Superior temporal gyrus (tissue), 1 donor: ENCODE measurements around the gene CDHR5.
"Not testable (repeated sequence)": the region's sequence is repeated elsewhere in the genome, so short reads cannot be mapped to it uniquely, and the experiment has no call there.

Experiments used
- DNase-seq: peaks from one replicate; pipeline ENCODE4 v3.0.0-alpha.2; 2016; ENCODE audit errors: extremely low spot score

The CDHR5 gene, protein sequence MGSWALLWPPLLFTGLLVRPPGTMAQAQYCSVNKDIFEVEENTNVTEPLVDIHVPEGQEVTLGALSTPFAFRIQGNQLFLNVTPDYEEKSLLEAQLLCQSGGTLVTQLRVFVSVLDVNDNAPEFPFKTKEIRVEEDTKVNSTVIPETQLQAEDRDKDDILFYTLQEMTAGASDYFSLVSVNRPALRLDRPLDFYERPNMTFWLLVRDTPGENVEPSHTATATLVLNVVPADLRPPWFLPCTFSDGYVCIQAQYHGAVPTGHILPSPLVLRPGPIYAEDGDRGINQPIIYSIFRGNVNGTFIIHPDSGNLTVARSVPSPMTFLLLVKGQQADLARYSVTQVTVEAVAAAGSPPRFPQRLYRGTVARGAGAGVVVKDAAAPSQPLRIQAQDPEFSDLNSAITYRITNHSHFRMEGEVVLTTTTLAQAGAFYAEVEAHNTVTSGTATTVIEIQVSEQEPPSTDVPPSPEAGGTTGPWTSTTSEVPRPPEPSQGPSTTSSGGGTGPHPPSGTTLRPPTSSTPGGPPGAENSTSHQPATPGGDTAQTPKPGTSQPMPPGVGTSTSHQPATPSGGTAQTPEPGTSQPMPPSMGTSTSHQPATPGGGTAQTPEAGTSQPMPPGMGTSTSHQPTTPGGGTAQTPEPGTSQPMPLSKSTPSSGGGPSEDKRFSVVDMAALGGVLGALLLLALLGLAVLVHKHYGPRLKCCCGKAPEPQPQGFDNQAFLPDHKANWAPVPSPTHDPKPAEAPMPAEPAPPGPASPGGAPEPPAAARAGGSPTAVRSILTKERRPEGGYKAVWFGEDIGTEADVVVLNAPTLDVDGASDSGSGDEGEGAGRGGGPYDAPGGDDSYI

DNA sequence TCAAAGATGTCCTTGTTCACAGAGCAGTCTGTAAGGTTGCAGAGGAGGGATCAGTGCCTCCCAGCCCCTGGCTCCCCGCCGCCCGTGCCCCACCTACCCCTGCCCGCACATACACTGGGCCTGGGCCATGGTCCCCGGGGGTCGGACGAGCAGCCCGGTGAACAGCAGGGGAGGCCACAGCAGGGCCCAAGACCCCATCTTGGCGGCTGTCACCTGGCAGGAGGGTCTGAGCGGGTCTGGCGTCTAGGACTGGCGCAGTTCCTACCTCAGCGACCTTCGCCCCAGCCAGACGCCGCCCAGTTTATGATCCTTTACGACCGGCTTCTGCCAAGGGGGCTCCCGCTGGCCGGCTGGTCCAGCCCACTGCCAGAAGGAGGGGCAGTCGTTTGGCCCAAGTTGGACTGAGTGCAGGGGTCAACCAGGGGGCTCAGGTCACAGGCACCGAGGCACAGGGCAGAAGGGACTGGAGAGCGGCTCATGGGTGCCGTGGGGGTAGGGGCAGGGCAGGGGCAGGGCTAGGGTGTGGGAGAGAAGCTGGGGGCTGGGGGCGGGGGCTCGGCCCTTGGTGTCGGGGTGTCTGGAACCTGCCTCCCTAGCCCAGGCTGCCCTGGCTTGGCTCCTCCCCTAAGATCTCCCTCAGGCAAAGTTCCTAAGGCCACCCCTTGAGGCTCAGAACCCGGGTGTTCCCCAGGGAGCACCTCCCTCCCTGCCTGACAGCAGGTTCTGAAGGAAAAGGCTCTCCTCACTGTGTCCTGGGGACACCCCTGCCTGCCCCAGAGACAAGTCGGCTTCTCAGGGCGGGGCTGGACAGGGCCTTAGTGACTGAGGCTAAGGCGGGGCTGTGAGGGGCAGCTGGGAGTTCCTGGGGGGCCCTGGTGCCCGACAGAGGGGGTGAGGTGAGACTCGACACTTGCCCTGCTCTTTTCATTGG, at the start of gene CDHR5:
Gene CDHR5 (minus strand): TSS at position 251 of the 931 bp plus-strand sequence. CDS start 53 bp downstream, at position 198.
- no peak for DNase-seq

DNA sequence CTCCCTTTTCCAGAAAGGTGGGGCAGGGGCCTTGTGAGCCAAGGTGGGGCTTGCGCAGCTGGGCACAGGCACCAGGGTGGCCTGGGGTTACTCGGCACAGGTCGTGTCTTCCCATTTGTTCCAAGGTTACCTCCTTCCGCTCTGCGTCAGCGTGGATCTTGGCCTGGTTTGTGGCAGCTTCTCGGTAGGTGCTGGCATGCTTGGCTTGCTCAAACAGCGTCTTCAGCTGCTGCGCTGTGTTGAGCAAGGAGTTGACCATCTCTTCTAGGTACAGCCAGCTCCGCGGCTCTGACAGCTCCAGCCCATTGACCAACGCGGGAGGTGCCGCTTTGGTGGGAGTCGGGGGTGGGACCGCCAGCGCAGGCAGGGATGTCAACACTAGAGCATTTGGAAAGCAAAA, 49.7 kb upstream of the CDHR5 start:
- DNase-seq = no peak

DNA sequence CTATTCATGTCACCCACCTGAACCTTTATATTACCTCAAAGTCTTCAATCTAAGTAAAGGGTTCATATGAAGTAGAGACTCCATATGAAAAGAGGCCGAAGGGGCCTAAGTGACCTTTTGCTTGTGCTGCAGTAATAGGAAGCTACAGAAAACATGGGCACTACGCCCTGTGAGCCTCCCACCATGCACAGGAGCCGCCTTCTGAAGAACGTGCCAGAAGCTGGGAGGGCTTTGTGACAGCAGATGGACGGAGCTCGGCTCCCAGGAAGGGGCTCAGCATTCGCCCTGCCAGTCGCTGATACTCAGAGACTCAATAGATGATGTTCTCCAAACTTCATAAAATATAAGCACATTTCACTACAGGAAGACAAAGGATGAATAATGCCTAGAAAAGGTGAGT, 49.1 kb upstream of the CDHR5 start:
- DNase-seq = no peak

DNA sequence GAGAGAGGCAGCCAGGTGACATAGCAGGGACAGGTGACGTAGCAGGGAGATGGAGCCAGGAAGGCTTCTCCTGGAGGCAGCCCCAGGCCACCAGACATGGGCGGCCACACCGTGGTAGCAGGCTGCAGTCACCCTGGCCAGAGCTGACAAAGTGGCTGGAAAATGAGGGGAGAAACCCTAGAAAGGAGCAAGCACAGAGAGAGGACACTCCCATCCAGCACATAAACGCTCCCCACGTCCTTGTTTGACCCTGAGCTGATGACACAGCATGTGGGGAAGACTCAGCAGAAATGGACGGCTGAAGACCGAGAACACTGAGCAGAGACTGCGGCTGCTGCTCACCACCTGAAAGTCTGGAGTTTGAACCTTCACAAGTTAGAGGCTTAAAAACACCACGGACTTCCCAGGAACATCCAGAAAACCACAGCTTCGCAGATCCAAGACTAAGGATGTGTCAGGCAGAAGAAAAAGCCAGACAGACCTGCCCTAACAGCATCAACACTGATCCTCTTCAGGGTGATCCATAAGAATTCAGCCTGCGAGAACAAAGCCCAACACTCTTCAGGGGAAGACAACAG, 41.0 kb upstream of the CDHR5 start:
- DNase-seq = no peak

DNA sequence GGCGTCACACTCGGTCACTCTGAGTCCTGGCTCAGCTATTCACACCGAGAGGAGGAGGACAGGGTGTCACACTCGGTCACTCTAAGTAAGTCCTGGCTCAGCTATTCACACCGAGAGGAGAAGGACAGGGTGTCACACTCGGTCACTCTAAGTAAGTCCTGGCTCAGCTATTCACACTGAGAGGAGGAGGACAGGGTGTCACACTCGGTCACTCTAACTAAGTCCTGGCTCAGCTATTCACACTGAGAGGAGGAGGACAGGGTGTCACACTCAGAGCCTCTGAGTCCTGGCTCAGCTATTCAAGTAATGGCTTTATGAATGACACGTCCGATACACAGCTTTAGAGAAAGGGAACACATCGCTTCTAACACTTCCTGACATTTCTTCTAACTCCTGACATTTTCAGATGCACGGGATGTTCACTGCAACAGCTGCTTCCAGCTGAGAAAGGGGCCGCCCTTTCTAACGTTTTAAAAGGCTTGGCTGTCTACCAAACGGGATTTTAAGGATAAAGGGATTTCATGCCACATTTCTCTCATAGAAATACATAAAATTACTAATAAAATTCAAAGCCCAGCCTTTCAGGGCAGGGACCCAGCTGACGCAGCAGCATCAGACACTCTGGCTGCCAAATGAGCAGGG, 40.4 kb upstream of the CDHR5 start:
- DNase-seq = no peak

DNA sequence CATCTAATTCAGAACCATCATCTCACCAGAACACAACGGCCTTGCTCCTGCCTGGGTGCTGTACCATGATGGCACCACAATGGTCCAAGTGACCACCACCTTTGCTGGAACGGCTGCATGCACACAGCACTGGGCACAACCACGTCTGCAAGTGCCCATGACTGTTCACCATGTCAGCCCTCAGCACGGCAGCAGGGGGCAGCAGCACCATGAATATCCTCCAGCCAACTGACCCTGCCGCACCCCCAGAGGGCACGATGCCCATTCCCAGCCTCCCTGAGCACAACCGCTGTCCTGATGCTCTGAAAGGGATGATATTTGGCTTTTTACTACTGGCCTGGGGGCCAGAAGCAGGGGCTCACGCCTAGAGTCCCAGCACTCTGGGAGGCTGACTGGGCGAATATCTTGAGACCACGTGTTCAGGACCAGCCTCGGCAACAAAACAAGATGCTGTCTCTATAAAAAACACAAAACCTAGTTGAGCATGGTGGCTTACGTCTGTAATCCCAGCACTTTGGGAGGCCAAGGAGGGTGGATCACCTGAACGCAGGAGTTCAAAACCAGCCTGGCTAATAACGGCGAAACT, 38.0 kb upstream of the CDHR5 start:
- peak; percentile 74 for DNase-seq

DNA sequence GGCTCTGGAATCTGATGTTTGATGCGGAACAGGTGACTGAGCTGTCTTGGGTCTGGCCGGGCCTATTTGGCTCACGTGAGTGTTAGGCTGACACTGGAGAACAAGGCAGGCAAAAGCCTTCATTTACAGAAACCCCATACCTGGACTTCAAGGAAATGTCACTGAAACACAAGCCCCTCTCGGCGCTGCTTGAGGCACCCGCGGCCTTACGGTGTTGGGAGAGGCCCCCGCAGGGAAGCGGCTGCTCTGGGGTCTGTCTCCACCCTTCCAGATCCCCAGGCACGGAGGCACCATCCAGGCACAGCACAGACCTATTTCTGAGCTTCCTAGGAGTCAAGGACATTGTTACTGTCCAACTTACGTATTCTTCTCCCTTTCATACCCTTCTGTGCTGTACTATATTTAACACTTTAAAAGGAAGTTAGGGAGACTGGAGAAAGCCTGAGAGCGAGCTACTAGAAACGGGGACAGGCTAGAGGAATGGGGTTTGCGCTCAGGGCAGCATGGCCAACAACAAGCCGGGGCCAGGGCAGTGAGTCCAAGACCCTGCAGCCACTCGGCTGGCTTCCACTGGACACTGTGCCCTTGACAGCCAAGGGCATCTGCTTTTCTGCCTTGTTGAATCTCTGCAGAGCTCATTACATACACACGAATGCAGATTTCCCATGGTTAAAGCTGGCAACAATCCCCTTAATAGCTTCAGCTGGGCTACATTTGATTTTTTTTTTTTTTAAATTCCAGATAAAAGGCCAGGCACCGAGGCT, 36.1 kb upstream of the CDHR5 start:
- DNase-seq = no peak

DNA sequence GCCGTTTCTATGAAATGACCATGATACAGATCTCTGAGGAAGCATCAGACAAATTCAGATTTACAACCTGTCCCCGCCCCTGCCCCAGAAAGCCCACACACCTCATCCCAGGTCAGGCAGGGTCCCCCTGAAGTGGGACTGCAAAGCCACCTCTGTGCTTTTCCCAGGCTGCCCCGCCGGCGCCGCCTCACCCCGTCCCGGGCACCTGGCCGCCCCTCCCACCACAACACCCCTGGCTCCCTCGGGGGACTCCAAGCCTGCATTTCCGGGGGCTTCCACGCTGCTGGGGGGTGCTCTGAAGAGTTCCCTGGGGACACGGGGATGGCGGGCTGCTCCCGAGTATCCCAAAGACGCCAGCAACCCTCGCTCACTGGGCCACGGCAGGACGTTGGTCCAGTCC, 35.5 kb upstream of the CDHR5 start:
- no peak for DNase-seq

DNA sequence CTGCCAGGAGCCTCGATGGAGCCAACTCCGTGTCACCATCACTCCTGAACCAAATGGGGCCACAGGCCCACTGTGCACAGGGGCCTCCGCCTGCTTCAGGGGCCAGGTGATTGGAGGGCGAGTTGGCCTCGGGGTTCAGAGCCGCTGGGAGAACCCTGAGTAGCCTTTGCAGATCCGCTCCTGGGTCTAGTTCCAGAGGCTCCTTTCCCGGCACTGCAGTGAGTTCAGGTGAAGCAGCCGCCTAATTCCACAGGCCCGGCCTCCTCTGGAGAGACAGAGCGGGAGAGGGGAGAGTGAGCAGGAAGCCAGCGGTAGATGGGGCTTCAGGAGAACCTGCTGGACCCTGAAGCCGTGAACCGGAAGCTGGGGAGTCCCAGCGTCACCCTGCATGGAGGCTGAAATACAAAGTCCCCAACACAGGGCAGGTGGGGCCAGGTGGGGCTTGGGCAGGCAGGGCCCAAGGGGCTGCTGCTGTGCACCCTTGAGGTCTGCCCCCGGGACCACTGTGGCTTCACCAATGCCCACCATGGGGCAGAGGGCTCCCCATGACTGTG, 34.9 kb upstream of the CDHR5 start:
- no peak for DNase-seq

DNA sequence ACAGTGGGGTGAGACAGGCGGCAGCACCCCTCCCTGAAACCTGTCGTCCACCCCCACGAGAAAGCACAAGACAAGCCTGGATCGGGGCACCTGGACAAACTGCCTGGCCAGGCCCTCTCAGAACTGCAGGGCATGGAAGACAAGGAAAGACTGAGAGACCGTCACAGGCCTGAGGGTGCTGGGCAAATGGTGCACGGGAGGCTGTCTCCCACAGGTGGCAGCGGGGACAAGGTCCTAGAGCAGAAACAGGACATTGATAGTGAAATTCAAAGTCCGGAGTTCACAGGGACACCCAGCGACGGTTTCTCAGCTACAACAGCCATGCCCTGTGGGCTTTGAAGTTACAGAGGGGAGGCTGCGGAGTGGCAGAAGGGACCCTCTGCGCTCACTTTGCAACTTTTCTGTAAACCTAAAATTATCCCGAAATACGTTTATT, 33.0 kb upstream of the CDHR5 start:
- no peak for DNase-seq

DNA sequence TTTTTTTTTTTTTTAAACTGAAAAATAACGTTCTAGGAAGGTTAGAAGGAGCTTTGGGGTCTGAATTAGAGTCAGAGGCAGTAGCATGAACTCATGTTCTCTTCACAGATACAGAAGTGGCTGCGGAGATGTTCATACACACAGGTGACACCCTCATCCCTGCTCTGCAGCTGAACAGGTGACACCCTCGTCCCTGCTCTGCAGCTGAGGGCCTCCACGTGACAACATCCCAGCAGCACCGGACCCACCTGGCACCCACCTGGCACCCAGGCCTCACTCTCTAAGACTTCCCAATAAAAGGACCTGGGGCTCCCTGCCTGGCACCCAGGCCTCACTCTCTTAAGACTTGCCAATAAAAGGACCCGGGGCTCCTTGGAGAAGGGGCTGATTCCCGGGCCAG, 32.1 kb upstream of the CDHR5 start:
- no peak for DNase-seq

DNA sequence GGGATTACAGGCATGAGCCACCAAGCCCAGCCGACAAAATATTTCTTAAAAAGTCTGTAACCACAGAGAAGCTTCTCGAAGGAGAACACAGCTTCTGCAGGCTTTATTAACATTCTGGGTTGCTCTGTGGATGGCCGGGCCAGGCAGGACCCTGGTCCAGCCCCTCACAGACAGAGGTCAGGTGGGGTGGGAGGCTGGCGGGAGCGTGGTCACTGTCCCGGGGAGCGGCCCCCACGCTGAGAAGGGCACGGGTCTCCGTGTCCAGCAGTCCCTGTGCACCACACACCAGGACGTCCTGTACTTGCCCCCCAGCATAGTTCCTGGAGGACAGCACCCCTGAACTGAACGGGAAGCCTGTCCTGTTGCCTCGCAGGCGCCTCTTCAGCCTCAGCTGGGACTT, 31.7 kb upstream of the CDHR5 start:
- DNase-seq = no peak

DNA sequence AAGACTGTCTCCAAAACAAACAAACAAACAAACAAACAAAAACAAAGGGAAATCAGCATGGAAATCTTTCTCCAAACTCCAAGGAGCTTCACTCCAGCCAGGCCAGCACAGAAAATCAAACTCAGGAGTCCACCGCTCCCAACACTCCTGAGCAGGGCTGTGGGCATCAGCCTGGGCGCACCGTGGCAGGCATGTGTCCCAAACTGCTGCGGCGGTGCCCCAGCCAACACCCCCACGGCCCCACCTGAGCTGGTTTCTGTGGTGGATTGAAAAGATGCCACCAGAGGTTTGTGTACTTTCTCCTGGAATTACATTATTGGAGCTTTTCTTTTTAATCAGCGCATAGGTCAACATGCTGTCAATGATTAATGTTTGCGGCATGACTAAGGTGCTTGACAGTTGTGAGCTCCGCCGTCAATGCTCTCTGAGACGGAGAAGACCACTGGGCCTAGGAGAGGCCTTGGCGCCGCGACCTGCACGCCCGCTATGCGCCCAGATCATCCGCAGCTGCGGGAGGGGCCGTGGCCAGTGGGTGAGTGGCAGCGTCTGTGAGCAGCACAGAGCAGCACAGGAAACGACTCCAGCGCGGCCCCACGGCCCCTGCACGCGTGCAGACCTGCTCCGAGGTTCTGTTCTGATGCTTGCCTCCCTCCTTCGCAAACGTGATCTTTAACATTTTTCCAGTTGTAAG, 30.4 kb upstream of the CDHR5 start:
- DNase-seq = no peak

DNA sequence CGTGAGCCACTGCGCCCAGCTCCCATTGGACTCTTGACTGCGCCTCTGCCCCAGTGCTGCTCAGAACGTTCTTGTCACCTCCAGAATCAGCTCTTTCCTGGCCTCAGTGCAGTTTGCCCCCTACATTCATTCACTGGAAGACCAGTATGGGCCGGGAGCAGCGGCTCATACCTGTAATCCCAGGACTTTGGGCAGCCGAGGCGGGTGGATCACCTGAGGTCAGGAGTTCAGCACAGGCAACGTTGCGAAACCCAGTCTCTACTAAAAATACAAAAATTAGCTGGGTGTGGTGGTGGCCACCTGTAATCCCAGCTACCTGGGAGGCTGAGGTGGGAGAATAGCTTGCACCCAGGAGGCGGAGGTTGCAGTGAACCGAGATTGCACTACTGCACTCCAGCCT, 29.7 kb upstream of the CDHR5 start:
- DNase-seq = not testable (repeated sequence)

DNA sequence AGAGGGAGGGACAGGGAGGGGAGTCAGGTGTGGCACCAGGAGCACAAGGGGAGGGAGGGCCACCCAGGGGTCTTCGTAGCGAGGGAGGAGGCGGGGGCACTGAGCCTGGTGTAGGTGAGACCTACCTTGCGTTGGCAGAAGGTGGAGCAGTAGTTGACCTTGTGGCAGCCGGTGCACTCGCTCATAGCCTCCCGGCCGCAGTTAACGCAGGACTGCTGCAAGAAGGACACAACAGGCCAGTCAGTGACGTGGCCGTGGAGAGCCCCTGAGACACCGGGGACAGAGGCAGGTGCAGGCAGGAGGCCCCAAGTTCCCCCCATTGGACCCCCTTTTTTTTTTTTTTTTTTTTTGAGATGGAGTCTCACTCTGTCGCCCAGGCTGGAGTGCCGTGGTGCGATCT, 29.1 kb upstream of the CDHR5 start:
- no peak for DNase-seq

DNA sequence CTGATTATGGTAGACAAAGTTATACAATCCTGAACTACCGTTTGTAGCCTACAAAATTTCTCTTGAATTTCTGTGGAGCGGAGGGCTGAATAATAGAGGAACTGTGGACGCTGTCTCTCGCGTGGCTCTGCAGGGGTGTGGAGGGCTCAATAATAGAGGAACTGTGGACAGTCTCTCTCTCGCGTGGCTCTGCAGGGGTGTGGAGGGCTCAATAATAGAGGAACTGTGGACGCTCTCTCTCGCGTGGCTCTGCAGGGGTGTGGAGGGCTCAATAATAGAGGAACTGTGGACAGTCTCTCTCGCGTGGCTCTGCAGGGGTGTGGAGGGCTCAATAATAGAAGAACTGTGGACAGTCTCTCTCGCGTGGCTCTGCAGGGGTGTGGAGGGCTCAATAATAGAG, 28.4 kb upstream of the CDHR5 start:
- not testable (repeated sequence) for DNase-seq

DNA sequence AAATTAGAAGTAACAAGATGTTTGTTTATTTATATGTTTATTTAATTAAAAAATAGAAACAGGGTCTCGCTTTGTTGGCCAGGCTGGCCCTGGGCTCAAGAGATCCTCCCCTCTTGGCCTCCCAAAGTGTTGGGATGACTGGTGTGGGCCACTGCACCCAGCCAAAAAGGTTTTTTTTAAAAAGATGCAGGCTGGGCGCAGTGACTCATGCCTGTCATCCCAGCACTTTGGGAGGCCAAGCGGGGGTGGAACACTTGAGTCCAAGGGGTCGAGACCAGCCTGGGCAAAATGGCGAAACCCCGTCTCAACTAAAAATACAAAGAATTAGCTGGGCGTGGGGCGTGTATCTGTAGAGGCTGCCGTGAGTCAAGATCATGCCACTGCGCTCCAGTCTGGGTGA, 25.7 kb upstream of the CDHR5 start:
- DNase-seq = no peak

DNA sequence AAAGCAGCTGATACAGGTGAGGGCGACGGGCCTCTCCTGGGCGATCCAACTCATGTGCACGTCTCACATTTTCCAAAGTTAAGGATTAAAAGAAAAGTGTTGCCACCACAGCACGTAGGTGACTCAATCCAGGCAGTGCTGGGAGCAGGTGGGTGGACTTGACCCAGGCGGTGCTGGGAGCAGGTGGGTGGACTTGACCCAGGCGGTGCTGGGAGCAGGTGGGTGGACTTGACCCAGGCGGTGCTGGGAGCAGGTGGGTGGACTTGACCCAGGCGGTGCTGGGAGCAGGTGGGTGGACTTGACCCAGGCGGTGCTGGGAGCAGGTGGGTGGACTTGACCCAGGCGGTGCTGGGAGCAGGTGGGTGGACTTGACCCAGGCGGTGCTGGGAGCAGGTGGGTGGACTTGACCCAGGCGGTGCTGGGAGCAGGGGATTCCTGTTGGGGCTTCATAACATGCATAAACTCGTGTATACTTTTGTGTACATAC, 23.0 kb upstream of the CDHR5 start:
- DNase-seq = not testable (repeated sequence)

DNA sequence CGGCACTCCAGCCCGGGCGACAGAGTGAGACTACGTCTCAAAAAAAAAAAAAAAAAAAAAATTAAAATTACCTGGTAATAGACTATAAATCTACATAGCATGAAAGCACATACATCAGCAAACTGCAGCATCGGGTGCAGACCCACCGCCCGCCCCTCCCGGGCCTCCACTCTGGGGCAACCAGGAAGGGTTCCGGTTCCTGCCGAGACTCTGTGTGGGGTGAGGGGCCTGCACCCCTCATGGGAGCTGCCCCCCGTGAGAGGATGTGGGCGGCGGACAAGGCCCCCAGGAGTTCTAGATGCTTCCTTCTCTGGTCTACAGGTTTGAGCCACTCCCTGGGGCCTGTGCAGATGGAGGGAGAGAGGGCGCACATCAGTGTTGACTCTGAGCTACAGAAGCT, 21.5 kb upstream of the CDHR5 start:
- DNase-seq = no peak
